Ovary (tissue), 9 donors: ENCODE results near the gene OR5D18. TPM values are rescaled to one million over a fixed set of nuclear protein-coding genes. Genes with fewer than 3 reads are reported as not detected.
"Not testable (repeated sequence)": the region's sequence is repeated elsewhere in the genome, so short reads cannot be mapped to it uniquely, and the experiment has no call there.

ENCODE experiments used
- DNase-seq, 5 donors: peaks; one replicate each; pipeline ENCODE4 v3.0.0-alpha.2; 2019 to 2020
- H3K27ac ChIP-seq, 2 donors: fragments of 200-600 bp; one replicate each; pipeline versions ENCODE4 v1.5.1 to v1.8.0; 2019 to 2022
- H3K27me3 ChIP-seq: fragments of 200-600 bp; one replicate; pipeline ENCODE4 v1.8.0; 2022
- H3K36me3 ChIP-seq: fragments of 200-600 bp; sonication (generic); one replicate; pipeline ENCODE4 v1.5.1; 2019
- H3K4me1 ChIP-seq: one replicate; pipeline ENCODE4 v1.8.1; 2013; ENCODE audit warnings: mild to moderate bottlenecking, moderate library complexity; ENCODE audit not compliant: insufficient read depth
- H3K4me3 ChIP-seq: fragments of 200-600 bp; sonication (generic); one replicate; pipeline ENCODE4 v1.5.1; 2017
- H3K9me3 ChIP-seq, 2 donors: fragments of 200-600 bp in 1 of 2; sonication (generic) in 1 of 2; one replicate each; pipeline versions ENCODE4 v1.5.1 to v1.8.1; 2013 to 2019; ENCODE audit warnings: mild to moderate bottlenecking in 1 of 2, moderate library complexity in 1 of 2
- CTCF ChIP-seq, 3 donors: fragments of 450-650 bp in 2 of 3; fragments of 200-600 bp in 1 of 3; IDR thresholded peaks; one replicate each; pipeline versions ENCODE4 v1.5.1 to v1.8.0; 2016 to 2022; ENCODE audit warnings: antibody characterized with exemption in 3 of 3, mild to moderate bottlenecking in 1 of 3
- EP300 ChIP-seq: sonication (generic); formaldehyde crosslinking; IDR thresholded peaks from one replicate; pipeline ENCODE4 v1.6.1; 2017; ENCODE audit warnings: antibody characterized with exemption
- POLR2A ChIP-seq: fragments of 450-650 bp; IDR thresholded peaks from one replicate; pipeline ENCODE4 v1.6.1; 2017; ENCODE audit warnings: antibody characterized with exemption, mild to moderate bottlenecking, moderate library complexity
- WGBS, 3 donors: extraction: QIAGEN DNeasy Blood & Tissue Kit in 1 of 3; methylation state at CpG; one replicate each; pipeline versions ENCODE4 v1.1.5 to v1.1.7; 2013 to 2017; 5-methylcytosine and 5-hydroxymethylcytosine counted together
- intact Hi-C, 4 donors: fragments of 100-400 bp; cut with DNase I; formaldehyde crosslinking; loops; one replicate each; pipeline versions ENCODE4 v1.11.0 to v1.15.1; 2022 to 2023
- polyA plus RNA-seq, 2 donors: library from polyadenylated mRNA; stranded (reverse); fragments of 200-250 nt in 1 of 2; fragments of 350-450 nt in 1 of 2; fragmentation: Illumina TruSeq in 1 of 2; extraction: RNeasy Lipid Tissue Mini Kit (QIAGEN cat#74804) in 1 of 2; gene quantifications; one replicate each; pipeline ENCODE4 v1.2.3, GENCODE V29; 2013 to 2014
- small RNA-seq: library from RNA; depleted of rRNA; stranded (forward); fragments of <200 nt; gene quantifications from one replicate; pipeline ENCODE3, GENCODE V24; 2016
- total RNA-seq, 7 donors: library from RNA; depleted of rRNA in 2 of 7; stranded (reverse); fragments of >200 nt in 2 of 7; fragmentation: NEBNext Ultra II Directional in 3 of 7; extraction: Animal tissue kit (Norgen Biotek cat#: 25700) in 3 of 7; gene quantifications; one replicate each; pipeline versions ENCODE4 v1.1.0 to v1.2.4, GENCODE V29; 2016 to 2023
- donor health status: DM: no; HTN: no; CAD: no; lungs with moderate emphysema.
- donor health status: DM: no; HTN: no; CAD: no.
- donor health status: Bipolar disorder and iron deficiency.
- donor health status: DM: yes; HTN: yes; CAD: no.
- donor health status: DM: no; HTN: no; CAD: no.
- donor health status: DM: yes; HTN: yes; CAD: no.

The OR5D18 gene
- total and polyA plus RNA-seq, 9 donors: not detected

GRCh38 chr11:55847453-55847852 lies 28.0 kb downstream of the OR5D18 start:
- H3K4me3 ChIP-seq: no peak overlapping the region
- intact Hi-C loops: no loop called here
- WGBS, 3 donors: 38 to 47% (median 45%) methylated on average over 2 of the region's 2 CpGs
- no peaks in the 10 kb centered on the region for H3K27me3 ChIP-seq
- no peaks in the 10 kb centered on the region for H3K4me1 ChIP-seq
- no peaks in the 10 kb centered on the region for H3K9me3 ChIP-seq
- DNase-seq: no peak
- no peak overlapping the region for H3K27ac ChIP-seq
- no peak for TF ChIP-seq CTCF (IDR thresholded peaks at IDR 0.05)
- TF ChIP-seq POLR2A: no peak
- no peak for TF ChIP-seq EP300
- H3K36me3 ChIP-seq: no peaks in the 10 kb centered on the region

GRCh38 chr11:55849037-55849436 lies 29.6 kb downstream of the OR5D18 start:
- Histone ChIP-seq H3K4me1 (no peaks in the 10 kb centered on the region), H3K4me3 (no peak overlapping the region), H3K27me3 (no peaks in the 10 kb centered on the region), H3K9me3 (no peaks in the 10 kb centered on the region), H3K36me3 (no peaks in the 10 kb centered on the region), H3K27ac (no peak overlapping the region)
- no peak for DNase-seq
- intact Hi-C loops: no loop called here
- no peak for TF ChIP-seq CTCF (IDR thresholded peaks at IDR 0.05)
- no peak for TF ChIP-seq EP300
- TF ChIP-seq POLR2A: no peak

- TF ChIP-seq CTCF (IDR thresholded peaks at IDR 0.05) (no peak), EP300 (no peak), POLR2A (no peak)
- H3K27ac ChIP-seq: no peak overlapping the region
- intact Hi-C loops: no loop called here
- no peaks in the 10 kb centered on the region for H3K27me3 ChIP-seq
- DNase-seq: no peak
- 75 to 77% (median 76%) methylated on average over 1 of the region's 1 CpG for WGBS, 3 donors
- no peak overlapping the region for H3K4me3 ChIP-seq
- H3K9me3 ChIP-seq: no peaks in the 10 kb centered on the region
- no peaks in the 10 kb centered on the region for H3K4me1 ChIP-seq
- no peaks in the 10 kb centered on the region for H3K36me3 ChIP-seq
Measured at GRCh38 chr11:55852141-55852540, 32.7 kb downstream of the OR5D18 start.

GRCh38 chr11:55854704-55855103 lies 35.3 kb downstream of the OR5D18 start:
- intact Hi-C loops: no loop called here
- no peaks in the 10 kb centered on the region for H3K4me1 ChIP-seq
- no peaks in the 10 kb centered on the region for H3K9me3 ChIP-seq
- no peaks in the 10 kb centered on the region for H3K36me3 ChIP-seq
- no peak for TF ChIP-seq EP300
- TF ChIP-seq CTCF (IDR thresholded peaks at IDR 0.05): no peak
- TF ChIP-seq POLR2A: no peak
- WGBS, 3 donors: 10 to 29% (median 14%) methylated on average over 1 of the region's 1 CpG
- H3K4me3 ChIP-seq: no peak overlapping the region
- no peak for DNase-seq
- H3K27me3 ChIP-seq: no peaks in the 10 kb centered on the region
- no peak overlapping the region for H3K27ac ChIP-seq

- H3K36me3 ChIP-seq, DNase-seq, intact Hi-C loops, H3K27me3 ChIP-seq, H3K27ac ChIP-seq, H3K4me3 ChIP-seq, H3K9me3 ChIP-seq, H3K4me1 ChIP-seq: not testable (repeated sequence)
- WGBS, 3 donors: 82 to 88% (median 83%) methylated on average over 4 of the region's 4 CpGs
Measured at GRCh38 chr11:55867354-55867753, 47.9 kb downstream of the OR5D18 start.

Small RNA genes lying within 50 kb of the gene (small RNA-seq; reads per million reads assigned to genes)
- gene AC036111.3: not detected

Other genes starting within 250 kb of the OR5D18 start
- gene OR4C16, start 247.5 kb upstream of the OR5D18 start, total RNA-seq: not detected
- not detected for gene OR4C16, start 247.5 kb upstream of the OR5D18 start, polyA plus RNA-seq
- gene OR4C11, start 212.0 kb upstream of the OR5D18 start, total RNA-seq: not detected
- gene OR4C11, start 212.0 kb upstream of the OR5D18 start, polyA plus RNA-seq: not detected
- gene OR4P4, start 184.5 kb upstream of the OR5D18 start, total RNA-seq: not detected
- not detected for gene OR4P4, start 184.5 kb upstream of the OR5D18 start, polyA plus RNA-seq
- gene OR4S2, start 171.3 kb upstream of the OR5D18 start, total RNA-seq: not detected
- gene OR4S2, start 171.3 kb upstream of the OR5D18 start, polyA plus RNA-seq: not detected
- not detected for gene OR4C6, start 157.4 kb upstream of the OR5D18 start, total RNA-seq
- gene OR4C6, start 157.4 kb upstream of the OR5D18 start, polyA plus RNA-seq: not detected
- not detected for gene OR5D13, start 46.2 kb upstream of the OR5D18 start, total RNA-seq
- gene OR5D13, start 46.2 kb upstream of the OR5D18 start, polyA plus RNA-seq: not detected
- gene OR5D14, start 24.1 kb upstream of the OR5D18 start, total RNA-seq: not detected
- not detected for gene OR5D14, start 24.1 kb upstream of the OR5D18 start, polyA plus RNA-seq
- gene OR5L1, start 8.3 kb upstream of the OR5D18 start, total RNA-seq: not detected
- not detected for gene OR5L1, start 8.3 kb upstream of the OR5D18 start, polyA plus RNA-seq
- not detected for gene OR5L2, start 7.6 kb downstream of the OR5D18 start, total RNA-seq
- not detected for gene OR5L2, start 7.6 kb downstream of the OR5D18 start, polyA plus RNA-seq
- not detected for gene OR5D16, start 19.1 kb downstream of the OR5D18 start, total RNA-seq
- not detected for gene OR5D16, start 19.1 kb downstream of the OR5D18 start, polyA plus RNA-seq
- not detected for gene TRIM51, start 63.7 kb downstream of the OR5D18 start, total RNA-seq
- gene TRIM51, start 63.7 kb downstream of the OR5D18 start, polyA plus RNA-seq: not detected
- not detected for gene OR5W2, start 95.0 kb downstream of the OR5D18 start, total RNA-seq
- not detected for gene OR5W2, start 95.0 kb downstream of the OR5D18 start, polyA plus RNA-seq
- gene OR5I1, start 116.8 kb downstream of the OR5D18 start, total RNA-seq: not detected
- gene OR5I1, start 116.8 kb downstream of the OR5D18 start, polyA plus RNA-seq: not detected
- gene OR10AG1, start 150.3 kb downstream of the OR5D18 start, total RNA-seq: not detected
- not detected for gene OR10AG1, start 150.3 kb downstream of the OR5D18 start, polyA plus RNA-seq
- gene OR5F1, start 175.0 kb downstream of the OR5D18 start, total RNA-seq: not detected
- not detected for gene OR5F1, start 175.0 kb downstream of the OR5D18 start, polyA plus RNA-seq
- gene OR5AS1, start 208.0 kb downstream of the OR5D18 start, total RNA-seq: not detected
- not detected for gene OR5AS1, start 208.0 kb downstream of the OR5D18 start, polyA plus RNA-seq